Ramos (cell line): ENCODE measurements around the gene VASP.

Source experiments
- in situ Hi-C: fragments of 300-500 bp; cut with MboI; formaldehyde crosslinking; loops from one replicate; pipeline ENCODE4 v1.14.3; 2022; ENCODE audit warnings: low sequenced_read_pairs; ENCODE audit not compliant: unreplicated experiment

The VASP gene

GRCh38 chr19:45494261-45494916 lies 12.9 kb upstream of the VASP start:
- in situ Hi-C loops, result no loop called here

- in situ Hi-C loops, result no loop called here
These were observed 12.1 kb upstream of the VASP start for GRCh38 chr19:45495178-45495577.

- in situ Hi-C loops, result no loop called here
These were observed 10.8 kb upstream of the VASP start for GRCh38 chr19:45496349-45496953.

DNA sequence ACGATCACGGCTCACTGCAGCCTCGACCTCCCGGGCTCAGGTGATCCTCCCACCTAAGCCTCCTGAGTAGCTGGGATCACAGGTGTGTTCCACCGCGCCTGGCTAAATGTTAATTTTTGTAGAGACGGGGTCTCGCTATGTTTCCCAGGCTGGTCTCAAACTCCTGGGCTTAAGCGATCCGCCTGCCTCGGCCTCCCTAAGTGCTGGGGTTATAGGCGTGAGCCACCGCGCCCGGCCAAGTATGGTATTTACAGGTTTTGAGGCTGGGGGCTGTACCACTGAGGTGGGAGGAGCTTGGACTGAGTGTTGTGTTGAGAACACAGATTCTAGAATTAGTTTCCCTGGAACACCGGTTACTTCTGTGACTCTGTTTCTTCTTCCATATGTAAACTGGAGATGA lies 9.5 kb upstream of the VASP start:
- in situ Hi-C loops, result no loop called here

GRCh38 chr19:45498411-45499195 lies 8.7 kb upstream of the VASP start, which contains the start of gene PPM1N:
PPM1N (plus strand) TSS chr19:45498443; CDS start chr19:45498473, 30 bp downstream.
- in situ Hi-C loops, result no loop called here

GRCh38 chr19:45499196-45500180 lies 7.8 kb upstream of the VASP start:
- in situ Hi-C loops, result no loop called here

DNA sequence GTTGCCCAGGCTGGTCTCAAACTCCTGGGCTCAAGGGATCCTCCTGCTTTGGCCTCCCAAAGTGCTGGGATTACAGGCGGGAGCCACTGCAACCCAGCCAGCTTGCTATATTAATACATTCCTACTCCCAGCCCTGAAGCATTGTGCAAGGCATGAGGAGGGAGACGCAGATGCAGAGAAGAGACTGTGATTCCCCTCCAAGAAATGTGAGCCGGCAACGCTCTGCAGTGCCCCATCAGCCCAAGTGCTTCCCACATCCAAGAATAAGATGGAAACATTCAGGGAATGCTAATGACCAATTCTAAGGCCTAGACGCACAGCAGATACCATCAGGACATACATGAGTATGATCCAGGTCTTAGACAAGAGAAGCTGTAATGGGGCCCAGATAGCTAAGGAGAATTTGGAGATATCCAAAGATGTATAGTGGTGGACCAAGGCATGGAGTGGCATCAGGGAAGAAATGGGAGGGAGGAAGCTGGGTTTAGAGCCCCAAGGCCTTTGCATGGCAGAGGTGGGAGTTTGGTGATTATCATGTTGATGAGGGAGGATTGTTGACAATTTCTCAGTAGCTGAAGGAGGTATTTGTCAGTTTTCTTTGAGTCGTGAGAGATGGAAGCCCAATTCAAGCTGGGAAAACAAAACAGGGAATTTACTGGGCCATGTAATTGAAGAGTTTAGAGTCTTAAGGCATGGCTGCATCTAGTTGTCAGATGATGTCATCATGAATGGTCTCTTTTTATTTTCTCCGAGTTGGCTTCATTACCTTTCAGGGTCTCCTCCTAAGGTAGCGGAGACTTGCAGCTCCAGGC lies 6.2 kb upstream of the VASP start:
- in situ Hi-C loops, result no loop called here

DNA sequence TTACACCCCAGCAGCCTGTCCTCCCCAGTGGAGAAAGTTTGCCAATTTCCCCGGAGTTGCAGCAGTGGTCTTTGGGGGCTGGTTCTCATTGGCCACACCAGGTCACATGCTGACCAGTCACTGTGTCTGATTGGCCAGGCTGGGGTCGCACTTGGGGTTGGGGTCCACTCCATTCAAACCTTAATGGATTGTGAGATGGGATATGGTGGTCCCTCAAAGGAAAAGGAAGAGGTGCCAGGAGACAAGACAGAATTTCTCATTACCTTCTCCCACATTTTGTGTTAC lies 5.6 kb upstream of the VASP start:
- in situ Hi-C loops, result no loop called here

- in situ Hi-C loops, result no loop called here
These were observed 5.2 kb upstream of the VASP start for GRCh38 chr19:45502111-45502510.

GRCh38 chr19:45503909-45504308 lies 3.4 kb upstream of the VASP start:
- in situ Hi-C loops, result no loop called here

- in situ Hi-C loops, result no loop called here
These were observed 1.9 kb upstream of the VASP start for GRCh38 chr19:45505151-45505995.

GRCh38 chr19:45505996-45506245 lies 1.4 kb upstream of the VASP start:
- in situ Hi-C loops, result no loop called here

GRCh38 chr19:45506246-45506988 lies 862 bp upstream of the VASP start:
- in situ Hi-C loops, result no loop called here

DNA sequence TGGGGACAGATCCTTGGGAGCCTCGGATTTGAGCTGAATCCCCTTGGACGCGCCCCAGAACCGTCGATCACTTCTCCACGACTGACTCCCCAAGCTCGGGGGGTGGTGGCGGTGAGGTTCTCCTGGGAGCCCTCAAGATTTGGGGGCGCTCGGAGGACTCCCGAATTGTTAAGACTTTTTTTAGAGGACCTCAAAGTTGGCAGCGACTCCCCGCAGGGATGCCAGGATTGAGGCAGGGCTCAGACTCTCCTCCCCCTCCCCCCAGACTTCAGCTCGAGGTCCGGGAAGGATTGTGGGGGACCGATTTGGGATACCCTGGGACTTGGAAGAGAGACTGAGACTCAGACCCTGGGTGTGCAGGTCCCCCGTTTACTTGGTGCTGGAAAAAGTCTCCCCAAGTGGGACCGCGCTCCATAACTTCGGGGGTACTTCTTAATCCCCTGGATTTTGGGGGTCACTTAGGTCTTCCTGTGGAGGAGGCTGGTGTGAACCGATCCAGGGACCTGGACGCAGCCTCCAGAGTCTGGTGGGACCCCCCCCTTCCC lies 665 bp downstream of the VASP start:
- in situ Hi-C loops, result no loop called here

- in situ Hi-C loops, result no loop called here
These were observed 1.2 kb downstream of the VASP start for GRCh38 chr19:45508417-45508860.

DNA sequence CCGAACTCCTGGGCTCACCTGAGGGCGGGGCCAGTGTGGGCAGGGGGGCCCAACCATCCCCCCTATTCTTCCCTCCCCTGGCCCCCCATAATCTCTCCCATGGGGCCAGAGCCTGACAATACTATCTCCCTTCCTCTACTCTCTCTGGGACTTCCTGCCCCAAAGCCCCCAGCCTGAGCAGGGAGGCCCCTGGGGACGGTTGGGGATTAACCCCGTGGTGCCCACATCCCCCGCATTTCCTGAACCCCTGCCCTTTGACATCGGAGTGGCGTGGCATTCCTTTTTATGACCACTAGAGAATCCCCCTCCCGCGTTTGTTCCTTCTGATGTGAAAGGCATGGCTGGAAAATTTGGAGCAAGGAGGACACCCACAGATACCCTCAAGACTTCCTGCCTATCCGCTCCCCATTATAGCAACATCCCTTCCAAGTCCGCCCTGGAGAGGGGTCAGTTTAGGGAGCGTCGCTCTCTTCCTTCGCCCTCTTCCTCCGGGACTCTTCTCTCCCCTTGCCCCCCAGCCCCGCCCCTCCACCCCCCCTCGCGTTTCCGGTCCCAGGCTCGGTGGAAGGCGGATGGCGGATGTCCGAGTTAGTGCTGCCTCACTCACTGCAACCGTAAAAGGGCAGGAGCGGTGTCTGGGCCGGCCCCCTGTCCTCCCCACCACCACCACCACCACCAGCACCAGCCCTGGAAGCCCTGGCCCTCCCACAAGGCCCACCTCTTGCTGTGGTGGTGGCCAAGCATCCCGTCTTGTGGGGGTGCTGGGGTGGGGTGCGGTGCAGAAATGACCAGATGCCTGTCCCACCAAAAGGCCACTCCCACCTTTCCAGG lies 1.8 kb downstream of the VASP start:
- in situ Hi-C loops, result no loop called here

DNA sequence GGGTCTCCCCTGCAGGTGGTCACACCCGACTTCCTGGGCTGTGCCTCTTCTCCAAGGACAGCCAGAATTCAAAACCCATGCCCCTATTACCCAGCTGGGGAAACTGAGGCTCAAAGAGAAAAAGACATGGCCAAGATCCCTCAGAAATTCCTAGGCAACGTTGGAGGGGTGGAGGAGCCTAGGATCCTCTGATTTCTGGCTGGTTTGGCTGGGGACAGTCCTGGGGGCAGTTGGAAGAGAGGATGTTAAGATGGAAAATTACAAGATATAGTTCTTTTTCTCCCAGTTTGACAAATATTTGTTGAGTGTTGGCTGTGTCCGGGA lies 2.4 kb downstream of the VASP start:
- in situ Hi-C loops, result no loop called here
